Astrocyte (in vitro differentiated cells and primary cell): ENCODE measurements around the gene FAM227B. TPM values are rescaled to one million over a fixed set of nuclear protein-coding genes. Genes with fewer than 3 reads are reported as not detected.

Source experiments
- DNase-seq: peaks from one replicate; pipeline ENCODE4 v3.0.0-alpha.2; 2010; ENCODE audit warnings: low read depth
- FAIRE-seq: peaks from 2 replicates; lab custom pipeline; 2011; peaks lifted over from hg19 to GRCh38; lab: Jason Lieb, UNC
- H2AFZ ChIP-seq: 2 replicates; pipeline ENCODE4 v1.6.0; 2012; ENCODE audit warnings: low read depth, low read length, inconsistent platforms
- H3K27ac ChIP-seq: 2 replicates; pipeline ENCODE4 v1.5.1; 2011; ENCODE audit warnings: low read depth, low read length, inconsistent platforms
- H3K27me3 ChIP-seq: 2 replicates; pipeline ENCODE4 v1.6.0; 2011; ENCODE audit warnings: low read length, inconsistent platforms; ENCODE audit not compliant: insufficient read depth
- H3K36me3 ChIP-seq: 2 replicates; pipeline ENCODE4 v1.5.1; 2011; ENCODE audit warnings: low read length, inconsistent platforms; ENCODE audit not compliant: insufficient read depth
- H3K4me1 ChIP-seq: 2 replicates; pipeline ENCODE4 v1.5.1; 2011; ENCODE audit warnings: low read length, inconsistent platforms; ENCODE audit not compliant: insufficient read depth
- H3K4me2 ChIP-seq: 2 replicates; pipeline ENCODE4 v1.6.0; 2012; ENCODE audit warnings: low read length, inconsistent platforms
- H3K4me3 ChIP-seq: 2 replicates; pipeline ENCODE4 v1.5.1; 2011; ENCODE audit warnings: low read depth, mild to moderate bottlenecking, low read length, inconsistent platforms; ENCODE audit not compliant: insufficient read depth
- H3K79me2 ChIP-seq: 2 replicates; pipeline ENCODE4 v1.6.0; 2012; ENCODE audit warnings: mild to moderate bottlenecking, low read length, inconsistent platforms; ENCODE audit not compliant: insufficient read depth
- H3K9ac ChIP-seq: 2 replicates; pipeline ENCODE4 v1.6.0; 2012; ENCODE audit warnings: mild to moderate bottlenecking, low read length, inconsistent platforms
- H3K9me3 ChIP-seq: 2 replicates; pipeline ENCODE4 v1.5.1; 2012; ENCODE audit warnings: low read depth, mild to moderate bottlenecking, low read length, inconsistent platforms; ENCODE audit not compliant: insufficient read depth
- H4K20me1 ChIP-seq: 2 replicates; pipeline ENCODE4 v1.6.0; 2012; ENCODE audit warnings: low read length, inconsistent platforms; ENCODE audit not compliant: insufficient read depth
- H3K27ac Mint-ChIP-seq: one replicate; pipeline ENCODE4 v1.8.0; 2021; ENCODE audit warnings: mild to moderate bottlenecking, mixed read lengths; ENCODE audit not compliant: unreplicated experiment
- H3K27me3 Mint-ChIP-seq: one replicate; pipeline ENCODE4 v1.8.0; 2021; ENCODE audit warnings: low read depth, mixed read lengths; ENCODE audit not compliant: unreplicated experiment
- H3K36me3 Mint-ChIP-seq: one replicate; pipeline ENCODE4 v1.8.0; 2021; ENCODE audit warnings: low read depth, mixed read lengths; ENCODE audit not compliant: unreplicated experiment
- H3K4me1 Mint-ChIP-seq: one replicate; pipeline ENCODE4 v1.8.0; 2021; ENCODE audit warnings: low read depth, mixed read lengths; ENCODE audit not compliant: unreplicated experiment
- H3K4me3 Mint-ChIP-seq: one replicate; pipeline ENCODE4 v1.8.0; 2021; ENCODE audit warnings: mild to moderate bottlenecking, moderate library complexity, mixed read lengths; ENCODE audit not compliant: unreplicated experiment
- H3K9me3 Mint-ChIP-seq: one replicate; pipeline ENCODE4 v1.8.0; 2021; ENCODE audit warnings: mild to moderate bottlenecking, mixed read lengths; ENCODE audit not compliant: unreplicated experiment
- CTCF ChIP-seq: IDR thresholded peaks from 2 replicates; pipeline ENCODE4 v1.5.1; 2011; ENCODE audit warnings: low read depth, mild to moderate bottlenecking, inconsistent platforms, low read length, moderate library complexity; ENCODE audit not compliant: insufficient read depth
- EZH2 ChIP-seq: IDR thresholded peaks from 2 replicates; pipeline ENCODE4 v1.6.1; 2012; ENCODE audit warnings: mild to moderate bottlenecking, low read length, inconsistent platforms; ENCODE audit not compliant: insufficient read depth
- total RNA-seq: library from RNA; stranded (reverse); gene quantifications from 2 replicates; pipeline ENCODE4 v1.2.1, GENCODE V29; 2021

The FAM227B gene
- total RNA-seq, 1 donor from 2014 or later: 5.7 TPM

DNA sequence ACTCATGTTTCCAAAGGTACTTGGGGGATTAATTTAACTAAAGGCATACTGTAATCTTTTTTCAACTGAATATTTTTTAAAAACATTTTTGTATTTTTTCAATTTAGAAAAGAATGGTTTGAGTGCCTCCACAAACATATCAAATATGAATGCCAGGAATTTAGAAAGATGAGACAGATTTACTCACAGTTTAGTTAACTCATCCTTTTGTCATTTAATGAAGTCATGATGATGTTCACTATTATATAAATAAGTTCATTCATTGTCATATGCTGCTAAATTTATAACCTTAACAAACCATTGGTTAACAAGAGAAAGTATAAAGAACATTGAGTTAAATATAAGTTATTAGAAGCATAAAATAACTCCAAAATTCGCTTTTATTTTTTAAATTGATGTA lies 147.6 kb downstream of the FAM227B start:
- Histone ChIP-seq H3K9me3 (no peaks in the 10 kb centered on the region), H3K4me3 (no peak overlapping the region), H3K4me2 (no peak overlapping the region), H3K4me1 (no peaks in the 10 kb centered on the region), H2AFZ (no peak overlapping the region), H3K79me2 (no peaks in the 10 kb centered on the region), H3K36me3 (no peaks in the 10 kb centered on the region), H3K27me3 (no peaks in the 10 kb centered on the region), H4K20me1 (no peaks in the 10 kb centered on the region), H3K9ac (no peak overlapping the region), H3K27ac (no peak overlapping the region)
- Mint-ChIP-seq H3K4me1 (no peaks in the 10 kb centered on the region), H3K36me3 (no peaks in the 10 kb centered on the region), H3K9me3 (no peaks in the 10 kb centered on the region), H3K27ac (no peak overlapping the region), H3K4me3 (no peak overlapping the region), H3K27me3 (no peaks in the 10 kb centered on the region)
- FAIRE-seq (no peak), DNase-seq (no peak)
- TF ChIP-seq EZH2 (no peak), CTCF (no peak)

GRCh38 chr15:49472338-49472737 lies 148.3 kb downstream of the FAM227B start:
- Histone ChIP-seq H3K4me3 (no peak overlapping the region), H3K36me3 (no peaks in the 10 kb centered on the region), H4K20me1 (no peaks in the 10 kb centered on the region), H3K27me3 (no peaks in the 10 kb centered on the region), H2AFZ (no peak overlapping the region), H3K4me2 (no peak overlapping the region), H3K9me3 (no peaks in the 10 kb centered on the region), H3K9ac (no peak overlapping the region), H3K79me2 (no peaks in the 10 kb centered on the region), H3K27ac (no peak overlapping the region), H3K4me1 (no peaks in the 10 kb centered on the region)
- no peaks in the 10 kb centered on the region for H3K36me3 Mint-ChIP-seq
- H3K4me1 Mint-ChIP-seq: no peaks in the 10 kb centered on the region
- H3K27ac Mint-ChIP-seq: no peak overlapping the region
- TF ChIP-seq CTCF (no peak), EZH2 (no peak)
- no peak overlapping the region for H3K4me3 Mint-ChIP-seq
- DNase-seq: no peak
- no peaks in the 10 kb centered on the region for H3K27me3 Mint-ChIP-seq
- H3K9me3 Mint-ChIP-seq: no peaks in the 10 kb centered on the region
- FAIRE-seq: no peak

GRCh38 chr15:49471733-49472132 lies 148.9 kb downstream of the FAM227B start:
- Mint-ChIP-seq H3K4me1 (no peaks in the 10 kb centered on the region), H3K27ac (no peak overlapping the region), H3K27me3 (no peaks in the 10 kb centered on the region), H3K9me3 (no peaks in the 10 kb centered on the region), H3K4me3 (no peak overlapping the region), H3K36me3 (no peaks in the 10 kb centered on the region)
- Histone ChIP-seq H3K27ac (no peak overlapping the region), H3K79me2 (no peaks in the 10 kb centered on the region), H3K4me3 (no peak overlapping the region), H3K4me2 (no peak overlapping the region), H2AFZ (no peak overlapping the region), H3K9ac (no peak overlapping the region), H3K36me3 (no peaks in the 10 kb centered on the region), H3K9me3 (no peaks in the 10 kb centered on the region), H3K4me1 (no peaks in the 10 kb centered on the region), H4K20me1 (no peaks in the 10 kb centered on the region), H3K27me3 (no peaks in the 10 kb centered on the region)
- DNase-seq (no peak), FAIRE-seq (no peak)
- TF ChIP-seq EZH2: no peak
- TF ChIP-seq CTCF: no peak
